ENCODE measurements around the gene RPS15.

GRCh38 chr19:1455002-1455335 lies 16.8 kb downstream of the RPS15 start:
- no peak for TF ChIP-seq CTCF (conservative IDR thresholded peaks at IDR 0.05)
- TF ChIP-seq ZFX (IDR thresholded peaks at IDR 0.05), result no peak
